SH-SY5Y (cell line): ENCODE data around the gene VAV2.

Experiments used
- GATA2 ChIP-seq: IDR thresholded peaks from 2 replicates; pipeline ENCODE4 v1.6.1; 2011; ENCODE audit warnings: mild to moderate bottlenecking, low read depth, low read length
- GATA3 ChIP-seq: IDR thresholded peaks from 2 replicates; pipeline ENCODE4 v1.6.1; 2011; ENCODE audit warnings: low read depth, mild to moderate bottlenecking, low read length, moderate library complexity

DNA sequence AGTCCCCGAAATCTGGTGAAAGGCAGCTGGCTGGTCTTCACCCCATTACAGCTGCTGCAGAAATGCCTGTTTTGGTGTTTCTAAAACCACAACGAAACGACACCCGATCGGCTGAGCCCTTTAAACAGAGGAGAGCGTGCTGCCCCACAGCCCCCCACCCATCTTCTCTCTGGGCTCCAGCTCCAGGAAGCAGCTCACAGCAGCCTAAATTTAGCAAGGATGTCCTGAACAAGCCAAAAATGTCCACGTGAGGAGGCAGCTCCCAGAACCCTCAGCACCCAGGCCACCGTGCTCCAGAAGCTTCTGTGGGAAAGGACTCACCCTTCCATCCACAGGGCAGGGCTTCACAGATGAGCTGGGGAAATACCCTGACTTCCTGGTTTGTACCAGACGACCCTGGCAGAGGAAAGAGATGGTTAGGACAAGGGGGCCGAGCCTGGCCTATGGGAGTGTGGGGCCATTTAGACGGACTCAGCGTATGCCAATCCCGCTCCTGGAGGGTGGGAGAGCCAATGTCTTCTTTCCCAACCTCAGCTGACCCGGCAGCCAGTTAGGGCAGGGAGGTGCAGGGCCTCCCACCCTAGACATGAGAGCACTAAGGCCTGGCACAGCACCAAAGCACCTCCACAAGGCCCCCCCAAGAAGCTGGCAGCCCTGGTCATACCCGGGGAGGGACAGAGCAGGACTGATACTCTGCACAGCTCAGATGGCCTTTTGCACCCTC is 214.9 kb downstream of the VAV2 start:
- TF ChIP-seq GATA3 (no peak), GATA2 (no peak)
